GM15510 (cell line): Measurements from ENCODE around the gene FAM131B.

ENCODE experiments used
- POLR2A ChIP-seq: IDR thresholded peaks from 3 replicates; pipeline ENCODE4 v1.6.1; 2011; ENCODE audit warnings: borderline replicate concordance; ENCODE audit not compliant: insufficient read length; ENCODE audit errors: extremely low read depth

Gene FAM131B

GRCh38 chr7:143396625-143397556, 34.4 kb upstream of the FAM131B start:
- no peak for TF ChIP-seq POLR2A

GRCh38 chr7:143396182-143396581, 33.7 kb upstream of the FAM131B start:
- no peak for TF ChIP-seq POLR2A

- TF ChIP-seq POLR2A, result no peak
These were observed 33.0 kb upstream of the FAM131B start for GRCh38 chr7:143395187-143396149.

- no peak for TF ChIP-seq POLR2A
These were observed 32.3 kb upstream of the FAM131B start for GRCh38 chr7:143394777-143395176.

- TF ChIP-seq POLR2A, result no peak
These were observed 31.6 kb upstream of the FAM131B start for GRCh38 chr7:143394068-143394467.

GRCh38 chr7:143393267-143394041, 30.9 kb upstream of the FAM131B start:
- TF ChIP-seq POLR2A, result no peak

GRCh38 chr7:143392875-143393266, 30.4 kb upstream of the FAM131B start:
- TF ChIP-seq POLR2A, result no peak

- TF ChIP-seq POLR2A, result no peak
These were observed 29.2 kb upstream of the FAM131B start for GRCh38 chr7:143391462-143392404.

- TF ChIP-seq POLR2A, result no peak
These were observed 28.3 kb upstream of the FAM131B start for GRCh38 chr7:143390773-143391317.

GRCh38 chr7:143390104-143390772, 27.7 kb upstream of the FAM131B start:
- TF ChIP-seq POLR2A, result no peak

GRCh38 chr7:143389316-143390103, 27.0 kb upstream of the FAM131B start:
- TF ChIP-seq POLR2A, result no peak
